B cell (primary cell): ENCODE measurements around the gene CLASP2. TPM values are rescaled to one million over a fixed set of nuclear protein-coding genes. Genes with fewer than 3 reads are reported as not detected.

Source experiments
- ATAC-seq: fragments of 200-7000 bp; cut with Tn5 transposase; one replicate; pipeline ENCODE4 v1.10.0; 2021; ENCODE audit warnings: low read depth, mild to moderate bottlenecking, moderate number of reproducible peaks, moderate library complexity
- CTCF ChIA-PET: fragments of 350-600 bp; sonication (Branson Sonifier 250); formaldehyde crosslinking; loops from one replicate; lab custom pipeline; 2021; ENCODE audit warnings: antibody characterized with exemption, inconsistent platforms; lab: Charles Lee
- POLR2A ChIA-PET: fragments of 350-600 bp; sonication (Branson Sonifier 250); formaldehyde crosslinking; loops from one replicate; lab custom pipeline; 2021; ENCODE audit warnings: antibody characterized with exemption; lab: Charles Lee
- DNase-seq: peaks from one replicate; pipeline ENCODE4 v3.0.0; 2013
- H2AFZ ChIP-seq: 2 replicates; pipeline ENCODE4 v1.6.1; 2012; ENCODE audit warnings: mild to moderate bottlenecking, low read depth, low read length; ENCODE audit not compliant: insufficient read depth, poor library complexity, severe bottlenecking
- H3K27ac ChIP-seq, 2 donors: 1 replicate in 1 of 2; 2 replicates in 1 of 2; pipeline ENCODE4 v1.5.1; 2012 to 2013; ENCODE audit warnings: low read length in 2 of 2, mild to moderate bottlenecking in 2 of 2, moderate library complexity in 1 of 2
- H3K27me3 ChIP-seq, 4 experiments: fragments of 200-600 bp in 1 of 4; sonication (generic) in 1 of 4; replicated peaks in 1 of 4; 1 replicate in 2 of 4; 2 replicates in 2 of 4; pipeline versions ENCODE4 v1.6.1 to v1.7.0; 2013 to 2016; ENCODE audit warnings: low read length in 3 of 4, mild to moderate bottlenecking in 2 of 4, mixed read lengths in 1 of 4, moderate library complexity in 1 of 4; ENCODE audit not compliant: insufficient read depth in 4 of 4, control insufficient read depth in 3 of 4; ENCODE audit errors: control extremely low read depth in 1 of 4
- H3K36me3 ChIP-seq, 2 experiments: replicated peaks in 1 of 2; 1 replicate in 1 of 2; 2 replicates in 1 of 2; pipeline versions ENCODE4 v1.6.1 to v1.7.1; 2013; ENCODE audit warnings: low read length in 1 of 2; ENCODE audit not compliant: insufficient read depth in 2 of 2, control insufficient read depth in 1 of 2; ENCODE audit errors: control extremely low read depth in 1 of 2, extremely low read depth in 1 of 2
- H3K4me1 ChIP-seq, 2 donors: fragments of 200-600 bp in 1 of 2; sonication (generic) in 1 of 2; 1 replicate in 1 of 2; 2 replicates in 1 of 2; pipeline versions ENCODE4 v1.5.1 to v1.6.1; 2013 to 2017; ENCODE audit warnings: low read length in 2 of 2; ENCODE audit not compliant: control insufficient read depth in 2 of 2, insufficient read depth in 2 of 2
- H3K4me2 ChIP-seq: replicated peaks from 2 replicates; pipeline ENCODE3; 2012; ENCODE audit warnings: mild to moderate bottlenecking, low read depth, low read length; ENCODE audit not compliant: poor library complexity, severe bottlenecking
- H3K4me3 ChIP-seq, 5 experiments: fragments of 200-600 bp in 1 of 5; sonication (generic) in 1 of 5; 1 replicate in 3 of 5; 2 replicates in 2 of 5; pipeline versions ENCODE4 v1.5.1 to v1.7.0; 2011 to 2016; ENCODE audit warnings: low read length in 4 of 5, mild to moderate bottlenecking in 4 of 5, low read depth in 2 of 5, control low read depth in 1 of 5, moderate library complexity in 1 of 5; ENCODE audit not compliant: insufficient read depth in 1 of 5; ENCODE audit errors: control extremely low read depth in 1 of 5, extremely low read depth in 1 of 5
- H3K79me2 ChIP-seq: fragments of 200-600 bp; sonication (generic); one replicate; pipeline ENCODE4 v1.6.0; 2016; ENCODE audit warnings: low read length; ENCODE audit not compliant: control insufficient read depth, insufficient read depth
- H3K9ac ChIP-seq: fragments of 200-600 bp; sonication (generic); 2 replicates; pipeline ENCODE4 v1.6.1; 2017; ENCODE audit warnings: mild to moderate bottlenecking, low read length, moderate library complexity
- H3K9me3 ChIP-seq, 3 donors: one replicate each; pipeline versions ENCODE4 v1.6.1 to v1.7.1; 2013; ENCODE audit warnings: low read length in 2 of 3; ENCODE audit not compliant: control insufficient read depth in 2 of 3, insufficient read depth in 1 of 3; ENCODE audit errors: control extremely low read depth in 1 of 3
- H4K20me1 ChIP-seq: 2 replicates; pipeline ENCODE4 v1.6.0; 2012; ENCODE audit warnings: mild to moderate bottlenecking, low read length; ENCODE audit not compliant: insufficient read depth, control insufficient read depth, poor library complexity, severe bottlenecking
- H3K27ac Mint-ChIP-seq: one replicate; pipeline ENCODE4 v1.8.0; 2021; ENCODE audit warnings: mixed read lengths
- H3K27me3 Mint-ChIP-seq: one replicate; pipeline ENCODE4 v1.8.0; 2021; ENCODE audit warnings: mixed read lengths
- H3K4me1 Mint-ChIP-seq: one replicate; pipeline ENCODE4 v1.8.0; 2021; ENCODE audit warnings: mixed read lengths
- H3K4me3 Mint-ChIP-seq: one replicate; pipeline ENCODE4 v1.8.0; 2021; ENCODE audit warnings: mixed read lengths
- H3K9me3 Mint-ChIP-seq: one replicate; pipeline ENCODE4 v1.8.0; 2022; ENCODE audit warnings: mixed read lengths; ENCODE audit not compliant: insufficient read depth
- EZH2 ChIP-seq: IDR thresholded peaks from 2 replicates; pipeline ENCODE4 v1.6.1; 2012; ENCODE audit warnings: borderline replicate concordance, low read depth, mild to moderate bottlenecking, moderate library complexity, low read length; ENCODE audit not compliant: insufficient read depth, poor library complexity, severe bottlenecking
- WGBS: methylation state at CpG from one replicate; pipeline ENCODE4 v1.1.5; 2013; ENCODE audit warnings: missing lambda C conversion rate; ENCODE audit not compliant: insufficient coverage; 5-methylcytosine and 5-hydroxymethylcytosine counted together
- intact Hi-C: fragments of 100-400 bp; cut with micrococcal nuclease; formaldehyde crosslinking; loops from one replicate; pipeline ENCODE4 v1.10.0; 2022
- polyA plus RNA-seq: library from polyadenylated mRNA; depleted of rRNA; stranded (reverse); fragments of >200 nt; gene quantifications from 2 replicates; pipeline ENCODE4 v1.2.3, GENCODE V29; 2012
- total RNA-seq, 2 donors: library from RNA; stranded (reverse); fragments of 120-200 nt in 1 of 2; gene quantifications; 1 replicate in 1 of 2; 2 replicates in 1 of 2; pipeline versions ENCODE4 v1.2.3 to v1.2.4, GENCODE V29; 2013 to 2022
- TF ChIP-seq, protein P1 (sequence below): fragments of 200-600 bp; IDR thresholded peaks from one replicate; pipeline ENCODE4 v1.8.0; 2022; ENCODE audit warnings: antibody characterized with exemption, mild to moderate bottlenecking

CLASP2 gene
- total and polyA plus RNA-seq, 2 donors (not counting 1 experiment from before 2014, with no cell fraction given) = 10.7 to 109 TPM

GRCh38 chr3:33602829-33603228, 115.2 kb downstream of the CLASP2 start:
- peaks cover 3 to 52% of the 10 kb centered on the region in 2 experiments for H3K36me3 ChIP-seq
- intact Hi-C loops = no loop called here
- no peak overlapping the region for H2AFZ ChIP-seq
- H3K9me3 ChIP-seq = no peaks in the 10 kb centered on the region
- Mint-ChIP-seq H3K4me1 (no peaks in the 10 kb centered on the region), H3K27ac (no peak overlapping the region), H3K27me3 (no peaks in the 10 kb centered on the region), H3K9me3 (no peaks in the 10 kb centered on the region), H3K4me3 (no peak overlapping the region)
- H4K20me1 ChIP-seq = no peaks in the 10 kb centered on the region
- ChIA-PET POLR2A (no interaction called here), CTCF (no interaction called here)
- 100% methylated on average over 7 of the region's 7 CpGs for WGBS
- TF ChIP-seq, protein P1, sequence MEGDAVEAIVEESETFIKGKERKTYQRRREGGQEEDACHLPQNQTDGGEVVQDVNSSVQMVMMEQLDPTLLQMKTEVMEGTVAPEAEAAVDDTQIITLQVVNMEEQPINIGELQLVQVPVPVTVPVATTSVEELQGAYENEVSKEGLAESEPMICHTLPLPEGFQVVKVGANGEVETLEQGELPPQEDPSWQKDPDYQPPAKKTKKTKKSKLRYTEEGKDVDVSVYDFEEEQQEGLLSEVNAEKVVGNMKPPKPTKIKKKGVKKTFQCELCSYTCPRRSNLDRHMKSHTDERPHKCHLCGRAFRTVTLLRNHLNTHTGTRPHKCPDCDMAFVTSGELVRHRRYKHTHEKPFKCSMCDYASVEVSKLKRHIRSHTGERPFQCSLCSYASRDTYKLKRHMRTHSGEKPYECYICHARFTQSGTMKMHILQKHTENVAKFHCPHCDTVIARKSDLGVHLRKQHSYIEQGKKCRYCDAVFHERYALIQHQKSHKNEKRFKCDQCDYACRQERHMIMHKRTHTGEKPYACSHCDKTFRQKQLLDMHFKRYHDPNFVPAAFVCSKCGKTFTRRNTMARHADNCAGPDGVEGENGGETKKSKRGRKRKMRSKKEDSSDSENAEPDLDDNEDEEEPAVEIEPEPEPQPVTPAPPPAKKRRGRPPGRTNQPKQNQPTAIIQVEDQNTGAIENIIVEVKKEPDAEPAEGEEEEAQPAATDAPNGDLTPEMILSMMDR = no peak
- no peak for TF ChIP-seq EZH2
- H3K79me2 ChIP-seq = no peaks in the 10 kb centered on the region
- H3K4me2 ChIP-seq = no peak overlapping the region
- H3K4me1 ChIP-seq = no peaks in the 10 kb centered on the region
- H3K27me3 ChIP-seq = no peaks in the 10 kb centered on the region
- no peak overlapping the region for H3K4me3 ChIP-seq
- DNase-seq (no peak), ATAC-seq (no peak)
- no peak overlapping the region for H3K27ac ChIP-seq
- H3K9ac ChIP-seq = no peak overlapping the region

- ChIA-PET CTCF (no interaction called here), POLR2A (interaction anchor here (0.5 kb wide), 1 partner anchor 52 kb away, joined by 4 read pairs; no protein-coding TSS in a partner anchor)
- no peak overlapping the region for H3K27ac ChIP-seq
- Mint-ChIP-seq H3K27me3 (no peaks in the 10 kb centered on the region), H3K27ac (no peak overlapping the region), H3K4me3 (no peak overlapping the region), H3K4me1 (no peaks in the 10 kb centered on the region), H3K9me3 (no peaks in the 10 kb centered on the region)
- no peaks in the 10 kb centered on the region for H3K27me3 ChIP-seq
- no peaks in the 10 kb centered on the region for H3K4me1 ChIP-seq
- H3K36me3 ChIP-seq = peaks cover 0 to 21% of the 10 kb centered on the region in 2 experiments
- no peaks in the 10 kb centered on the region for H3K9me3 ChIP-seq
- WGBS = 100% methylated on average over 2 of the region's 2 CpGs
- H3K9ac ChIP-seq = no peak overlapping the region
- H3K79me2 ChIP-seq = no peaks in the 10 kb centered on the region
- no peak overlapping the region for H3K4me2 ChIP-seq
- DNase-seq = no peak
- no peak overlapping the region for H3K4me3 ChIP-seq
- intact Hi-C loops = no loop called here
- no peak for ATAC-seq
- no peak overlapping the region for H2AFZ ChIP-seq
- TF ChIP-seq, protein P1 = no peak
- TF ChIP-seq EZH2 = no peak
- no peaks in the 10 kb centered on the region for H4K20me1 ChIP-seq
Observed at GRCh38 chr3:33597257-33597689, 120.8 kb downstream of the CLASP2 start.
